ENCODE measurements around the gene UNC13B. TPM values are rescaled to one million over a fixed set of nuclear protein-coding genes. Genes with fewer than 3 reads are reported as not detected.
A peak's percentile ranks its signal among the peaks of the same experiment; 100 is the strongest.

The UNC13B gene
- total RNA-seq, 1 donor from 2014 or later = 16.8 TPM

DNA sequence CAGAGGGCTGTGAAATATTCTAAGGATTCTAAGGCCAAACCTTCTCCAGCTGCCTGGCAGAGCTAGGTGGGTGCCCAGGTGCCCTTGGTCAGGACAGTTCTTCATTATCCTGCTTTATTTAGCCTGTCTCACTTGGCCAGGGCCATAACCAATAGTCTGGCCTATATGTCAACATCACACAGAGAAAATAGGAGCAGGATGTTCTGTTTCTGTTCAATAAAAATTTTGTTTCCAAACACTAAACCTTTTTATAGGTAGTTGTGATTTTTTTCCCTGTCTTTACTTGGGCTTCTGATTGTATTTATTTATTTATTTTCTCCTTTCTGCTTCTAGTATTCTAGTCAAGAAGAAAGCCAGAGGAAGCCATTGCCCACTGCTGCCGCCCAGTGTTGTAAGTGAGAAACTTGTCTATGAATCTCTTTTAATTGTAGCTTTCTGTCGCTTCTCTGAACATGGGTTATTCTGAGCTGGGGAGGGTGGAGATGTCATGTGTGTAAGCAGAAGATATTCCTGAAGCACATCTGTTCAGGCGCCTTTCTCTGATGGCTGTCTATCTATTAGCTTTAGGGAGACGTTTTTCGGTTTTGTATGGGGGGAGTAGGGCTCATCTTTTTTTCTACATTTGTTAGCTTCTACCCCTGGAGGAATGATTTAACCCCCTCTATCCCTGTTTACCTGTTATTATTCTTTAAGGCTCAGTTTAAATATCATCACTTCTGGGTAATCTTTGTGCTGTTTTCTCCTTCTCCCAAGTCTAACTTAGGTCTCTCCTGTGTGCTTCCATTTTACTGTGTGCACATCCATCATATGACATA lies 97.1 kb downstream of the UNC13B start:
- H3K4me3 ChIP-seq (ENCODE audit: low read depth, low read length) = no peak overlapping the region
- FAIRE-seq (no peak), DNase-seq (ENCODE audit: low read depth) (peak; percentile 62)
- H3K36me3 ChIP-seq (ENCODE audit: control insufficient read depth, insufficient read depth, low read length) = no peaks in the 10 kb centered on the region
- no peaks in the 10 kb centered on the region for H3K27me3 ChIP-seq (ENCODE audit: control insufficient read depth, insufficient read depth, low read length)
- TF ChIP-seq, protein P1, sequence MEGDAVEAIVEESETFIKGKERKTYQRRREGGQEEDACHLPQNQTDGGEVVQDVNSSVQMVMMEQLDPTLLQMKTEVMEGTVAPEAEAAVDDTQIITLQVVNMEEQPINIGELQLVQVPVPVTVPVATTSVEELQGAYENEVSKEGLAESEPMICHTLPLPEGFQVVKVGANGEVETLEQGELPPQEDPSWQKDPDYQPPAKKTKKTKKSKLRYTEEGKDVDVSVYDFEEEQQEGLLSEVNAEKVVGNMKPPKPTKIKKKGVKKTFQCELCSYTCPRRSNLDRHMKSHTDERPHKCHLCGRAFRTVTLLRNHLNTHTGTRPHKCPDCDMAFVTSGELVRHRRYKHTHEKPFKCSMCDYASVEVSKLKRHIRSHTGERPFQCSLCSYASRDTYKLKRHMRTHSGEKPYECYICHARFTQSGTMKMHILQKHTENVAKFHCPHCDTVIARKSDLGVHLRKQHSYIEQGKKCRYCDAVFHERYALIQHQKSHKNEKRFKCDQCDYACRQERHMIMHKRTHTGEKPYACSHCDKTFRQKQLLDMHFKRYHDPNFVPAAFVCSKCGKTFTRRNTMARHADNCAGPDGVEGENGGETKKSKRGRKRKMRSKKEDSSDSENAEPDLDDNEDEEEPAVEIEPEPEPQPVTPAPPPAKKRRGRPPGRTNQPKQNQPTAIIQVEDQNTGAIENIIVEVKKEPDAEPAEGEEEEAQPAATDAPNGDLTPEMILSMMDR (IDR thresholded peaks at IDR 0.05; ENCODE audit: insufficient read depth, low read length, severe bottlenecking) = peak; percentile 66

DNA sequence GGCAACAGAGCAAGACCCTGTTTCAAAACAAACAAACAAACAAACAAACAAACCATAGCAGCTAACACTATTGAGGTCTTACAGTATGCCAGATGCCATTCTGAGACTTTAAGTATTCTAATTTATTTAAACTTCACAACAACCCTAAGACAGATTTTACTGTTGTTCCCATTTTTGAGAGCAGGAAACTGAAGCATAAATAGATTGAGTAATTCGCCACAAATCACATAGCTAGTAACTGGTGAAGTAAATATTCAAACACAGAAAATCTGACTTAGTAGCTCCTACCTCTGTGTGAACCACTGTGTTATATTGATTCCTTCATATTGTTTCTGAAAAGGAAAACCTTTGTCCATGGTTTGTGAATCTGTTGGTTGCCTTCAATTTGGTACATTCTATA lies 98.4 kb downstream of the UNC13B start:
- DNase-seq (ENCODE audit: low read depth) = no peak
- H3K36me3 ChIP-seq (ENCODE audit: control insufficient read depth, insufficient read depth, low read length) = no peaks in the 10 kb centered on the region
- TF ChIP-seq, protein P1 (IDR thresholded peaks at IDR 0.05; ENCODE audit: insufficient read depth, low read length, severe bottlenecking) = no peak
- FAIRE-seq = no peak
- no peak overlapping the region for H3K4me3 ChIP-seq (ENCODE audit: low read depth, low read length)
- H3K27me3 ChIP-seq (ENCODE audit: control insufficient read depth, insufficient read depth, low read length) = no peaks in the 10 kb centered on the region

DNA sequence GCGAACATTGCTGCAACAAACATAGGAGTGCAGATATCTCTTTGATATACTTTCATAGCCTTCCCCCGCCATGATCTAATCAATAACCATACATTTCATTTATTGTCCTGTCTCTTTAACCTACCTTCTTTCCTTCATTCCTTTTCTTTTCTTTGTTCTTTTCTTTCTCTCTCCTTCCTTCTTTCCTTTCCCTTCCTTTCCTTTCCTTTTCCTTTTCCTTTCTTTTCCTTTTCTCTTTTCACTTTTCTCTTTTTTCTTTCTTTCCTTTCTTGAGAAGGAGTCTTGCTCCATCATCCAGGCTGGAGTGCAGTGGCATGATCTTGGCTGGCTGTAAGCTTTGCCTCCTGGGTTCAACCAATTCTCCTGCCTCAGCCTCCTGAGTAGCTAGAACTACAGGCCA lies 100.3 kb downstream of the UNC13B start:
- Histone ChIP-seq H3K36me3 (ENCODE audit: control insufficient read depth, insufficient read depth, low read length) (no peaks in the 10 kb centered on the region), H3K27me3 (ENCODE audit: control insufficient read depth, insufficient read depth, low read length) (no peaks in the 10 kb centered on the region), H3K4me3 (ENCODE audit: low read depth, low read length) (no peak overlapping the region)
- no peak for DNase-seq (ENCODE audit: low read depth)
- no peak for FAIRE-seq
- TF ChIP-seq, protein P1 (IDR thresholded peaks at IDR 0.05; ENCODE audit: insufficient read depth, low read length, severe bottlenecking) = no peak

DNA sequence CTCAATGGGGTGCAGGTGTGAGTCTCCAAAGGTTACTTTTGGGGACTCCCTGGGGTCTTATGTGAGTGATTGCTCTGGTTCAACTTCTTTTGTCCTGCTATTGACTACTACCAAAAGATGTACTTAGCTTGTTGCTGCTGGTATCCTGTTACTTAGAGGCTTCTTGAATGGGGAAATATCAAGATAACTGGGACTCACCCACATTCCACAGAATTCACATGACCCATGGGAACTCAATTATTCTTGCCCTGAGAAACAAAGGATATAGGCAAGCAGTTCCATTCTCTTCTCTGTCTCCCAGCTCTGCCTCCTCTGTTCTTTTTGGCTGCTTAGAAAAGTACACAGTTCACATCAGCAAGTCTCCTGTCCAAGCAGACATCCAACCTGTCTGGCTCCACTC lies 105.9 kb downstream of the UNC13B start:
- Histone ChIP-seq H3K4me3 (ENCODE audit: low read depth, low read length) (no peak overlapping the region), H3K27me3 (ENCODE audit: control insufficient read depth, insufficient read depth, low read length) (no peaks in the 10 kb centered on the region), H3K36me3 (ENCODE audit: control insufficient read depth, insufficient read depth, low read length) (no peaks in the 10 kb centered on the region)
- FAIRE-seq (no peak), DNase-seq (ENCODE audit: low read depth) (peak; percentile 12)
- TF ChIP-seq, protein P1 (IDR thresholded peaks at IDR 0.05; ENCODE audit: insufficient read depth, low read length, severe bottlenecking) = no peak

DNA sequence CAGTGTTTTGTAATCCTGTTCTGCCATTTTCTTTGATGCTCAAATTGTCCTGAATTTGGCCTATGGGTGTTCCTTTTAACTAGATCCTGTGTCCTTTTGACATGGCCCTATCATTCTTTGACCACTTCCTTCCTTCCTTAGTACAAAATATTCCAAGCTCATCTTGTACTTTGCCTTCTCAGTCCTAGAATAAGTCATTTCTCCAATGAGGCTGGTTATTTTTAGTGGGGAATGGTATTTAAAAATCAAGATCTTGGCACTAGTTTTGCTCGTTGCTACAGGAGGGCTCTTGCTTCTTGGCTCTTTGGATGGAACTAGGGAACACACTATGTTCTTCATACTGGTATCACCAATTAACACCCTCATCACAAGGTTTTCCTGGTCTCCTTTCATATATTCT lies 108.1 kb downstream of the UNC13B start:
- Histone ChIP-seq H3K27me3 (ENCODE audit: control insufficient read depth, insufficient read depth, low read length) (no peaks in the 10 kb centered on the region), H3K4me3 (ENCODE audit: low read depth, low read length) (no peak overlapping the region), H3K36me3 (ENCODE audit: control insufficient read depth, insufficient read depth, low read length) (no peaks in the 10 kb centered on the region)
- DNase-seq (ENCODE audit: low read depth) = no peak
- TF ChIP-seq, protein P1 (IDR thresholded peaks at IDR 0.05; ENCODE audit: insufficient read depth, low read length, severe bottlenecking) = no peak
- no peak for FAIRE-seq

DNA sequence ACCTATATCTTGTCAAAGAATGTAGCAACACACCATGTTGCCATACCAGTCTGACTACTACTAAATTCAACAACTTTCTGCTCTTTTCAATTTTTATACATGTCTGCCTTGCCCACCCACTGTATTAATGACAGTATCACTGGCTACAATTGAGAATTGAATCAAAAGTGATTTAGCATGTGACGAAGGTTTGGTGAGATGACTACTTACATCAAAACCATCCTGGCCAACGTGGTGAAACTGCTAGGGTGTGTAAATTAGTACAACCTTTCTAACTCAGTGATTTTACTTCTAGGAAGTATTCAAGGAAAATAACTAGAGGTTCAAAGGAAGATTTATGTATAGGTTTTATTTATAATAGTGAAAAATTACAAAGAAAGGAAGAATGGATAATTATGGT lies 109.8 kb downstream of the UNC13B start:
- TF ChIP-seq, protein P1 (IDR thresholded peaks at IDR 0.05; ENCODE audit: insufficient read depth, low read length, severe bottlenecking) = no peak
- FAIRE-seq = no peak
- no peak for DNase-seq (ENCODE audit: low read depth)
- Histone ChIP-seq H3K27me3 (ENCODE audit: control insufficient read depth, insufficient read depth, low read length) (no peaks in the 10 kb centered on the region), H3K4me3 (ENCODE audit: low read depth, low read length) (no peak overlapping the region), H3K36me3 (ENCODE audit: control insufficient read depth, insufficient read depth, low read length) (no peaks in the 10 kb centered on the region)

Measured in bronchial epithelial cell (primary cell).